Stimulated activated CD8-positive, alpha-beta memory T cell treated with anti-CD3 and anti-CD28 coated beads, Interleukin-4, amount 100 ng/mL, for 24 hours (primary cell): Measurements from ENCODE around the gene ZNF444.
"Not testable (repeated sequence)": the region's sequence is repeated elsewhere in the genome, so short reads cannot be mapped to it uniquely, and the experiment has no call there.

Experiments used
- DNase-seq: peaks from one replicate; pipeline ENCODE4 v3.0.0-alpha.2; 2020; ENCODE audit warnings: low read depth

Gene ZNF444

GRCh38 chr19:56147307-56147706 is 6.2 kb downstream of the ZNF444 start:
- DNase-seq: no peak

GRCh38 chr19:56148096-56148495 is 7.0 kb downstream of the ZNF444 start:
- no peak for DNase-seq

DNA sequence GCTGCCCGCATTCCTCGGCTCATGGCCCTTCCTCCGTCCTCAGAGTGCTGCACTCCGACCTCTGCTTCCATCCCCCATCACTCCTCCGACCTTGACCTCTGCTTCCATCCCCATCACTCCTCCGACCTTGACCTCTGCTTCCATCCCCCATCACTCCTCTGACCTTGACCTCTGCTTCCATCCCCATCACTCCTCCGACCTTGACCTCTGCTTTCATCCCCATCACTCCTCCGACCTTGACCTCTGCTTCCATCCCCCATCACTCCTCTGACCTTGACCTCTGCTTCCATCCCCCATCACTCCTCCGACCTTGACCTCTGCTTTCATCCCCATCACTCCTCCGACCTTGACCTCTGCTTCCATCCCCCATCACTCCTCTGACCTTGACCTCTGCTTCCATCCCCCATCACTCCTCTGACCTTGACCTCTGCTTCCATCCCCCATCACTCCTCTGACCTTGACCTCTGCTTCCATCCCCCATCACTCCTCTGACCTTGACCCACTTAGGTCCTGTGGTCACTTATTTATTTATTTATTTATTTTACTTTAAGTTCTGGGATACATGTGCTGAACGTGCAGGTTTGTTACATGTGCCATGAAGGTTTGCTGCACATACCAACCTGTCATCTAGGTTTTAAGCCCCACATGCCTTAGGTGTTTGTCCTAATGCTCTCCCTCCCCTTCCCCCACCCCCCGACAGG is 8.0 kb downstream of the ZNF444 start:
- not testable (repeated sequence) for DNase-seq

GRCh38 chr19:56149656-56150038 is 8.6 kb downstream of the ZNF444 start:
- DNase-seq: no peak

GRCh38 chr19:56150358-56150757 is 9.3 kb downstream of the ZNF444 start:
- DNase-seq: no peak

DNA sequence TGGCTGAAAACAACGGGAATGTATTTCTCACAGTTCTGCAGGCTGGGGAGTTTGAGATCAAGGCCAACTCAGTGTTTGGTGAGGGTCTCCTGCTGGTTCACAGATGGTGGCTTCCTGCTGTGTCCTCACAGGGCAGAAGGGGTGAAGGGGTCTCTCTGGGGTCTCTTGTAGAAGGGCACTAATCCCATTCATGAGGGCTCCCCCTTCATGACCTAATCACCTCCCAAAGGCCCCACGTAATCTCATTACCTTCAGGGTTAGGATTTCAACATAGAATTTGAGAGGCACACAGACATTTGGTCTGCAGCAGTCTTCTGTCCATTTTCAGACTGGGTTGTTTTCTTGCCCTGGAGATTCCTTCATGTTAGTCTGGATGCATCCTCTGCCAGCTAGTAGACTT is 11.6 kb downstream of the ZNF444 start:
- no peak for DNase-seq

DNA sequence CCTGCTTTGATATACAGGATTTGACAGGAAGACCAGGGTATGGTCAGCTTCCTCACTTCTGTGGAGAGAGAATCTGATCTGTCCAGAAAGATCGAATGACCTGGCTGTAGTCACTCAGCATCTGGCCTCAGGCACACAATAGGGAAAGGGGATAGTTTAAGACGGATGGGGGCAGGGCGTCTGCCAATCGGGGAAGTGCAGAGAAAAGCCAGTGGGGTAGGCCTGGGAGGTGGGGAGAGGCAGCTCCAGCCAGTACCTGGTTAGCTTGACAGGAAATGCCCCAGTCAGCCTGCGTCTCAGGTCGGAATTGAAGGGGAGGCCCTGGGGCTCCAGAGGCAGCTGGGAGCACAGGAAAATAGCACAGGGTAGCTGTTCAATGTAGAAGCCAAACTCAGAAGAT is 12.4 kb downstream of the ZNF444 start:
- DNase-seq: no peak

- DNase-seq: no peak
Observed at GRCh38 chr19:56155124-56155687, 14.1 kb downstream of the ZNF444 start.

DNA sequence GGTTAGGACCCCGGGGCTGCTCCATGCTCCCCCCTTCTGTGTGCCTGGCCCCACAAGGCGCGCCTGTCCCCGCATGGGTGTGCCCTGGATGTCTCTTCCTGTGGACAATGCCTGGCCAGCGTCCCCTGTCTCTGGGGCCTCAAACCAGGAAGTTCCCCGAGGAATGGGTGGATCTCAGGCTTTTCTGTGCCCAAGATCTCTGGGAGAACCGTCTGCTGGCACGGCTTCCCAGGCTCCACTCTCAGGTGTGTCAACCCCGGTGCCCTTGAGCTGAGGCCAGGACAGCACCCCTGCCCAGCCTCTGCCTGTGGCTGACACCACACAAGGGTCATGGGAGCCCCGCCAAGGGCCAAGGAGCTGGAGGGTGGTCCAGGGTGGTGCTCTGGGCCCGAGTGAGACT is 15.7 kb downstream of the ZNF444 start:
- no peak for DNase-seq

DNA sequence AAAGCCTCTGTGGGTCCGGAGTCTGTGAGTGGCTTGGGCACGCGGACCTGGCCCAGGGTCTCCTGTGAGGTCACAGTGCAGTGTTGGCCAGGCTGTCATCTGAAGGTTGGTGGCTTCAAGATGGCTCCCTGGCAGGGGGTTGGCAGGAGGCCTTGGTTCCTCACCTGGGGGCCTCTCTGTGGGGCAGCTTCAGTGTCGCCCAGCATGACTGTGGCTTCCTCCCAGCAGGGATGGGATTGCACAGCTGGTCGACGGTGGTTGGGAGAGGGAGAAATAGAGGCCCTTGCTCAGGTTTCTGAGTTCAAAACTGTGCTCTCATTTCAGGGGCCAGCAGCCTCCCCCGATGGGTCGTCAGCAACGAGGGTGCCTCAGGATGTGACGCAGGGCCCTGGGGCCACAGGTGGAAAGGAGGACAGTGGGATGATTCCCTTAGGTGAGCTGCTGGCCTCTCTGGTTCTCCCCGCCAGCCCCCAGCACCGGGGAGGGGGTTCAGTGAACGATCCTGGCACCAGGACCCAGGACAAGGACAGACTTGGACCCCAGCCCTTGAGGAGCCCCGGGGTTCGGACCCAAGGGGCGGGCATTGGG is 17.2 kb downstream of the ZNF444 start:
- DNase-seq: no peak

DNA sequence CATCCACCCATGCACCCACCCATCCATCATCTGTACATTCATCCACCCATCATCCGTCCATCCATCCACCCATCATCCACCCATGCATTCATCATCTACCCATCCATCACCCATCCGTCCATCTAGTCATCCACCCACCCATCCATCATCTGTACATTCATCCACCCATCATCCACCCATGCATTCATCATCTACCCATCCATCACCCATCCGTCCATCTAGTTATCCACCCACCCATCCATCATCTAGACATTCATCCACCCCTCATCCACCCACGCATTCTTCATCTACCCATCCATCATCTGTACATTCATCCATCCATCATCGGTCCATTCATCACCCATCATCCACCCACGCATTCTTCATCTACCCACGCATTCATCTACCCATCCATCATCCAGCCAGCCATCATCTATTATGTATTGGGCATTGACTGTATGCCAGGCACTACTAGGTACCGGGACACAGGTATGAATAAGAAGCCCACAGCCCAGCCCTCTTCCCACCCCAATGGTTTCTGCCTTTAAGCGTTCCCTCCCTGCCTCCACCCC is 18.0 kb downstream of the ZNF444 start:
- no peak for DNase-seq

DNA sequence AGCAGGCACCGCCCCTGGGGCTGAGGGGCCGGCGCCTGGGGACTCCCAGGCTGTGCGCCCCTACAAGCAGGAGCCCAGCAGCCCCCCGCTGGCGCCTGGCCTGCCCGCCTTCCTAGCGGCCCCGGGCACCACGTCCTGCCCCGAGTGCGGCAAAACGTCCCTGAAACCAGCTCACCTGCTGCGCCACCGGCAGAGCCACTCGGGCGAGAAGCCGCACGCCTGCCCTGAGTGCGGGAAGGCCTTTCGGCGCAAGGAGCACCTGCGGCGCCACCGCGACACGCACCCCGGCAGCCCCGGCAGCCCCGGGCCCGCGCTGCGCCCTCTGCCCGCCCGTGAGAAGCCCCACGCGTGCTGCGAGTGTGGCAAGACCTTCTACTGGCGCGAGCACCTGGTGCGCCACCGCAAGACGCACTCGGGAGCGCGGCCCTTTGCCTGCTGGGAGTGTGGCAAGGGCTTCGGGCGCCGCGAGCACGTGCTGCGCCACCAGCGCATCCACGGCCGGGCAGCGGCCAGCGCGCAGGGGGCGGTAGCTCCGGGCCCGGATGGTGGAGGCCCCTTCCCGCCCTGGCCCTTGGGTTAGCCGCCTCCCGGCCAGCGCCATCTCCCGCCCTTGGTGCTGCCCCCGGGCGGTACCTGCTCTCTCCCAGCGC is 18.7 kb downstream of the ZNF444 start:
- DNase-seq: no peak

DNA sequence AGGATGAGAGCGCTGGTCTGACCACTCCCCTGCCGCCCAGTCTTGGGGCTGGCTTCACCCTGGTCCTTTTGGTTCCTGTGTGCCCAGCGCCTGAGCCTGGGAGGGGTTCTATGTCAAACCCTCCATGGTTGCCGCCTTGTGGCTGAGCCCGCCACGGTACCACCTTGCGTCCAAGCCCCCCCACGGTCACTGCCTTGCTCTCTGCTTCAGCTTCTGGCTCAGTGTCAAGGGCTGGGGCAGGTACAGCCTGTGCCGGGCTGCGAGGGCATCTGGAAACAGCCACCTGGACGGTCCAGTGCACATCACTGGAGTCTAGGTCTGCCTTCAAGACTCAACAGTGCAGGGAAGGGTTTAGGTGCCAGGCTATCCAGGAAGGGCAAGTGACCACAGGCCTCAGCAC is 20.4 kb downstream of the ZNF444 start:
- DNase-seq: no peak

GRCh38 chr19:56162258-56162657 is 21.2 kb downstream of the ZNF444 start:
- DNase-seq: no peak

DNA sequence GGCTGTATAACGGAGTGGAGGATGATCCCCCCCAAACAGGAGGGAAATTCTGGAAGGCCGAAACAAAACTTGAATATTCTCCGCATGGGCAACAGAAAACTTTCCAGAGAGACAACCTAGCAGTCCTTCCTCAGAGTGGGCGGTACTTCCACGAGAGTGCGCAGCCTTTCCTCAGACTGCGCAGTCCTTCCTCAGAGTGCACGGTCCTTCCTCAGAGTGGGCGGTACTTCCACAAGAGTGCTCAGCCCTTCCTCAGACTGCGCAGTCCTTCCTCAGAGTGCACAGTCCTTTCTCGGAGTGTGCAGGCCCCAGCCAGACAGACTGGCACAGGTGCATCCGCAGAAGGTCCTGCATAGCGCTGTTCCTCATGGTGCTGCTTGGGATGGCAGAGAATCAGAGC is 22.0 kb downstream of the ZNF444 start:
- no peak for DNase-seq

DNA sequence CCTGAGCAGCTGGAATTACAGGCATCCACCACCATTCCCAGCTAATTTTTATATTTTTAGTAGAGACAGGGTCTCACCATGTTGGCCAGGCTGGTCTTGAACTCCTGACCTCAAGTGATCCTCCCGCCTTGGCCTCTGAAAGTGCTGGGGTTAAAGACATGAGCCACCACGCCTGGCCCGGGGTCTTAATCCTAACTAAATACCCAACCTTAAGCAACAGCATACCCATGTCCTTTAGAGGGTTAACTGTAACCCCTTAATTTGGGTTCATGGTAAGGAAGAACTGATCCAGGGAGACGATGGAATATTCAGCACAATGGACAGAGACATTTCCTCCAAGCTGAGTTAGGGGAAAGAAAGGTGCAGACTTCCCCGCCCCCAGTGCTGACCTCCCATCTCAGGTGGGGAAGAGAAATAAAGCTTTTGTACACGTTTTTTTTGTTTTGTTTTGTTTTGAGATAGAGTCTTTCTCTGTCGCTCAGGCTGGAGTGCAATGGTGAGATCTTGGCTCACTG is 26.0 kb downstream of the ZNF444 start:
- DNase-seq: no peak

DNA sequence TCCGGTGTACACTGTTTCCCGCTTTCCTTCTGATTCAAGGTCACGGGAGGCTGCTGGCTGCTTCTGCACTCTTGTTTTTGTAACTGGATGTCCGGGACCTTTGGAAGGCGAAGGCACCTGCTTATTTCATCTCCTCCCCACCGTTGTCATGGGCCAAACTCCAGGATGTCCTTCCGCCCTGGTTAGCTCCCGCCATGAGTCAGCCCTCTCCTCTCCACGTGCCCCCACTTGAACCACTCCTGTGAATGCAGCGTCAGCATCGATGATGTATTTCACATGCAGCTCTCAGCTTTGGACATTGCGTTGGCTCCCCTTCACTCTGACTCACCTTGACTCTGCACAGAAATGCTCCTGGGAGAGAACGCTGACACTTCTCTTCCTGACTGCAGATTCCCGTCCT is 29.2 kb downstream of the ZNF444 start:
- DNase-seq: no peak

GRCh38 chr19:56174086-56174485 is 33.0 kb downstream of the ZNF444 start:
- DNase-seq: no peak

DNA sequence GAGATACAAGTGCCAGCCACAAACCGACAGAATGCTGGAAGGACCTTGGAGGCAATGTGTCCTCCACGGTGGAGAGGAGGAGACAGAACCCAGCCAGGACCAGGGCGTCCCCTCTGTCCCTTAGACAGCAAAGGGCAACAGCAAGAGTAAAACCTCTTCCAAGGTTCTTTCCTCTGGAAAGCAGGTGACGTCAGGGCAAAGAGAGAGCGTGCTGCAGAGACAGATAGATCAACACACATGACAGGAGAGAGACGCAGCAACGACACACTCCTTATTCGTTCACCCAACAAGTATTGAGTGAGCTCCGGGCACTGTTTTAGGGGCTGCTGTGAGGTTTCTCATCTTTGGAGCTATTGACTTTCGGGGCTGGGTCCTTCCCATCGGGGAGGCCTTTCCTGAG is 33.5 kb downstream of the ZNF444 start:
- no peak for DNase-seq

DNA sequence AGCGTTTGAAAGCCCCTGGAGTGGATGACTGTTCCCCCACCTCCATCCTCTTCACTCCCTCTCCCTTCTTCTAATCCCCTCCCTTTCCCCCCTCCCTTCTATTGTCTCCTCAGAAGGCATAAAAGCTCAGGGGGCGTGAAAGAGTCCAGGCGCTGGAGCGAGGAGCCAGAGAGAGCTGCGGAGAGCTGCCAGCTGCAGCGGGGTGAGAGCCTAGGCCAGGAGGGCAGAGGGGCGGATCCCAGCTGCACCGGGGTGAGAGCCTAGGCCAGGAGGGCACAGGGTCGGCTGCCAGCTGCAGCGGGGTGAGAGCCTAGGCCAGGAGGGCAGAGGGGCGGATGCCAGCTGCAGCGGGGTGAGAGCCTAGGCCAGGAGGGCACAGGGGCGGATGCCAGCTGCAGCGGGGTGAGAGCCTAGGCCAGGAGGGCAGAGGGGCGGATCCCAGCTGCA is 34.8 kb downstream of the ZNF444 start, which contains the start of gene GALP:
GALP (plus strand) TSS at position 148 of the 447 bp plus-strand sequence. CDS start 1,101 bp downstream, outside the sequence.
- DNase-seq: not testable (repeated sequence)

GRCh38 chr19:56176310-56176709 is 35.2 kb downstream of the ZNF444 start:
- DNase-seq: not testable (repeated sequence)

DNA sequence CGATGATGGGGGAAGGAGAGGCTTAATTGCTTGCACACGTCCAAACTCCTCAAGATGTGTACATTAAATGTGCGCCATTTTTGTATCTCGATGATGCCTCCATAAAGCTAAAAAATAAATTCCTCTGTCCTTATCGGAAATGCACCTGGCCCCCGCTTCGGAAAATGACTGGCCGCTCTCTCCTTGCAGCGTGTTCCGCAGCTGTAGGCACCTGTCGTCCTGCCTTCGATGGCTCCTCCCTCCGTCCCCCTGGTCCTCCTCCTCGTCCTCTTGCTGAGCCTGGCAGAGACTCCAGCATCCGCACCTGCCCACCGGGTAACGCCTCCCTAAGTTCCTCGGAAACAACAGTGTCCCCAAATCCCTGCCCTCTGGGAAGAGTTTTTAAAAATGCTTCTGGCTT is 35.8 kb downstream of the ZNF444 start:
- DNase-seq: no peak
